GM19193 (cell line): ENCODE measurements around the gene DMRTB1.

Experiments used
- POLR2A ChIP-seq: IDR thresholded peaks from 4 replicates; pipeline ENCODE4 v1.6.1; 2011; ENCODE audit not compliant: insufficient read depth, insufficient read length; ENCODE audit errors: extremely low read depth

The DMRTB1 gene

GRCh38 chr1:53486395-53487026 lies 27.3 kb downstream of the DMRTB1 start:
- TF ChIP-seq POLR2A: no peak

- TF ChIP-seq POLR2A: no peak
Observed at GRCh38 chr1:53490351-53490750, 31.2 kb downstream of the DMRTB1 start.

GRCh38 chr1:53495633-53496345 lies 36.6 kb downstream of the DMRTB1 start:
- TF ChIP-seq POLR2A: no peak

GRCh38 chr1:53498555-53499131 lies 39.4 kb downstream of the DMRTB1 start:
- TF ChIP-seq POLR2A: no peak

GRCh38 chr1:53499257-53500203 lies 40.3 kb downstream of the DMRTB1 start:
- no peak for TF ChIP-seq POLR2A

- no peak for TF ChIP-seq POLR2A
Observed at GRCh38 chr1:53500204-53501064, 41.2 kb downstream of the DMRTB1 start.

- no peak for TF ChIP-seq POLR2A
Observed at GRCh38 chr1:53501065-53502005, 42.1 kb downstream of the DMRTB1 start.

GRCh38 chr1:53502641-53503432 lies 43.6 kb downstream of the DMRTB1 start:
- TF ChIP-seq POLR2A: no peak

GRCh38 chr1:53503433-53504217 lies 44.4 kb downstream of the DMRTB1 start:
- no peak for TF ChIP-seq POLR2A

- no peak for TF ChIP-seq POLR2A
Observed at GRCh38 chr1:53504901-53505300, 45.7 kb downstream of the DMRTB1 start.

GRCh38 chr1:53505401-53505800 lies 46.2 kb downstream of the DMRTB1 start:
- TF ChIP-seq POLR2A: no peak

- no peak for TF ChIP-seq POLR2A
Observed at GRCh38 chr1:53505891-53506290, 46.7 kb downstream of the DMRTB1 start.
